GM12873 (cell line): Measurements from ENCODE around the gene SORCS2.

Source experiments
- CTCF ChIP-seq: IDR thresholded peaks from 2 replicates; pipeline ENCODE4 v1.5.1; 2012; ENCODE audit warnings: low read depth, mild to moderate bottlenecking, moderate library complexity, low read length, control low read depth; ENCODE audit not compliant: insufficient read depth; ENCODE audit errors: missing control alignments

The SORCS2 gene

GRCh38 chr4:7625071-7625470 lies 432.7 kb downstream of the SORCS2 start:
- no peak for TF ChIP-seq CTCF

- no peak for TF ChIP-seq CTCF
These were observed 434.2 kb downstream of the SORCS2 start for GRCh38 chr4:7626531-7626930.

GRCh38 chr4:7627251-7628250 lies 435.2 kb downstream of the SORCS2 start:
- TF ChIP-seq CTCF = no peak

- no peak for TF ChIP-seq CTCF
These were observed 436.1 kb downstream of the SORCS2 start for GRCh38 chr4:7628432-7628831.

- no peak for TF ChIP-seq CTCF
These were observed 437.3 kb downstream of the SORCS2 start for GRCh38 chr4:7629501-7630254.

- TF ChIP-seq CTCF = no peak
These were observed 438.4 kb downstream of the SORCS2 start for GRCh38 chr4:7630568-7631287.

- no peak for TF ChIP-seq CTCF
These were observed 439.1 kb downstream of the SORCS2 start for GRCh38 chr4:7631288-7632014.
